Measurements from ENCODE around the gene CTPS1.

DNA sequence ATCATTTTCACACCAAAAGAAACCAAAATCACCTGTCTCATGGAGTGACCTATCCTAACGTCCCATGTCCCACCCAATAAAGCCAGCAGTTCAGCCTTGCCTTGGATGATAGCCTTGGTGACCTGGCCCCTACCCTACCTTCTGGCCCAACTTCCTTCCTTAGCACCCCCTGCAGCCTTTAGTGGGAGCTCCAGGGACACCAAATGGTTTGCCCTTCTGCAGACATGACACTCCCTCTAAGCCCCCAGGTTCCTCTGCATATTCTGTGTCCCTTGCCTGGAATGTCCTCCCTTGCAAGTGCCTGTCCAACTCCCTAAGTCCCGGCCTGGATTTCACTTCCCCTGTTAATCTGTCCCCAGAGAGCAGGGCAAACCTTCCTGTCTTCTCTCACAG is 39.9 kb downstream of the CTPS1 start:
- TF ChIP-seq, protein P1, sequence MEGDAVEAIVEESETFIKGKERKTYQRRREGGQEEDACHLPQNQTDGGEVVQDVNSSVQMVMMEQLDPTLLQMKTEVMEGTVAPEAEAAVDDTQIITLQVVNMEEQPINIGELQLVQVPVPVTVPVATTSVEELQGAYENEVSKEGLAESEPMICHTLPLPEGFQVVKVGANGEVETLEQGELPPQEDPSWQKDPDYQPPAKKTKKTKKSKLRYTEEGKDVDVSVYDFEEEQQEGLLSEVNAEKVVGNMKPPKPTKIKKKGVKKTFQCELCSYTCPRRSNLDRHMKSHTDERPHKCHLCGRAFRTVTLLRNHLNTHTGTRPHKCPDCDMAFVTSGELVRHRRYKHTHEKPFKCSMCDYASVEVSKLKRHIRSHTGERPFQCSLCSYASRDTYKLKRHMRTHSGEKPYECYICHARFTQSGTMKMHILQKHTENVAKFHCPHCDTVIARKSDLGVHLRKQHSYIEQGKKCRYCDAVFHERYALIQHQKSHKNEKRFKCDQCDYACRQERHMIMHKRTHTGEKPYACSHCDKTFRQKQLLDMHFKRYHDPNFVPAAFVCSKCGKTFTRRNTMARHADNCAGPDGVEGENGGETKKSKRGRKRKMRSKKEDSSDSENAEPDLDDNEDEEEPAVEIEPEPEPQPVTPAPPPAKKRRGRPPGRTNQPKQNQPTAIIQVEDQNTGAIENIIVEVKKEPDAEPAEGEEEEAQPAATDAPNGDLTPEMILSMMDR (IDR thresholded peaks at IDR 0.05; ENCODE audit: borderline replicate concordance, extremely low read depth, low read length, poor library complexity, severe bottlenecking): no peak
- no peak for TF ChIP-seq EZH2 (IDR thresholded peaks at IDR 0.05; ENCODE audit: borderline replicate concordance, low read depth, low read length, severe bottlenecking)
